ENCODE data around the gene CLDN5. TPM values are rescaled to one million over a fixed set of nuclear protein-coding genes. Genes with fewer than 3 reads are reported as not detected.

The CLDN5 gene
- total RNA-seq, 3 donors from 2014 or later = 65.0 to 301 (median 65.1) TPM

- H3K4me3 ChIP-seq = peak overlapping the region; percentile 38 to 65 (median 44)
- no peak for DNase-seq (ENCODE audit: low spot score in 2 of 2)
- H3K27me3 ChIP-seq = peaks cover 0 to 51% of the 10 kb centered on the region in 2 donors
- TF ChIP-seq, protein P1, sequence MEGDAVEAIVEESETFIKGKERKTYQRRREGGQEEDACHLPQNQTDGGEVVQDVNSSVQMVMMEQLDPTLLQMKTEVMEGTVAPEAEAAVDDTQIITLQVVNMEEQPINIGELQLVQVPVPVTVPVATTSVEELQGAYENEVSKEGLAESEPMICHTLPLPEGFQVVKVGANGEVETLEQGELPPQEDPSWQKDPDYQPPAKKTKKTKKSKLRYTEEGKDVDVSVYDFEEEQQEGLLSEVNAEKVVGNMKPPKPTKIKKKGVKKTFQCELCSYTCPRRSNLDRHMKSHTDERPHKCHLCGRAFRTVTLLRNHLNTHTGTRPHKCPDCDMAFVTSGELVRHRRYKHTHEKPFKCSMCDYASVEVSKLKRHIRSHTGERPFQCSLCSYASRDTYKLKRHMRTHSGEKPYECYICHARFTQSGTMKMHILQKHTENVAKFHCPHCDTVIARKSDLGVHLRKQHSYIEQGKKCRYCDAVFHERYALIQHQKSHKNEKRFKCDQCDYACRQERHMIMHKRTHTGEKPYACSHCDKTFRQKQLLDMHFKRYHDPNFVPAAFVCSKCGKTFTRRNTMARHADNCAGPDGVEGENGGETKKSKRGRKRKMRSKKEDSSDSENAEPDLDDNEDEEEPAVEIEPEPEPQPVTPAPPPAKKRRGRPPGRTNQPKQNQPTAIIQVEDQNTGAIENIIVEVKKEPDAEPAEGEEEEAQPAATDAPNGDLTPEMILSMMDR (IDR thresholded peaks at IDR 0.05) = no peak
- TF ChIP-seq POLR2A (IDR thresholded peaks at IDR 0.05) (no peak), POLR2AphosphoS5 (IDR thresholded peaks at IDR 0.05) (no peak)
- no peaks in the 10 kb centered on the region for H3K36me3 ChIP-seq
- H3K4me1 ChIP-seq = peaks cover 0 to 3% of the 10 kb centered on the region in 2 donors
- intact Hi-C loops (cut with DNase I; ENCODE audit: low total_unique reads) = loop anchor here (10.0 kb wide), 2 partner anchors 52 to 92 kb away; no protein-coding TSS in a partner anchor
- no peaks in the 10 kb centered on the region for H3K9me3 ChIP-seq
- peak overlapping the region; percentile 36 to 85 for H3K27ac ChIP-seq
These were observed 1.4 kb downstream of the CLDN5 start for GRCh38 chr22:19522881-19523239.

DNA sequence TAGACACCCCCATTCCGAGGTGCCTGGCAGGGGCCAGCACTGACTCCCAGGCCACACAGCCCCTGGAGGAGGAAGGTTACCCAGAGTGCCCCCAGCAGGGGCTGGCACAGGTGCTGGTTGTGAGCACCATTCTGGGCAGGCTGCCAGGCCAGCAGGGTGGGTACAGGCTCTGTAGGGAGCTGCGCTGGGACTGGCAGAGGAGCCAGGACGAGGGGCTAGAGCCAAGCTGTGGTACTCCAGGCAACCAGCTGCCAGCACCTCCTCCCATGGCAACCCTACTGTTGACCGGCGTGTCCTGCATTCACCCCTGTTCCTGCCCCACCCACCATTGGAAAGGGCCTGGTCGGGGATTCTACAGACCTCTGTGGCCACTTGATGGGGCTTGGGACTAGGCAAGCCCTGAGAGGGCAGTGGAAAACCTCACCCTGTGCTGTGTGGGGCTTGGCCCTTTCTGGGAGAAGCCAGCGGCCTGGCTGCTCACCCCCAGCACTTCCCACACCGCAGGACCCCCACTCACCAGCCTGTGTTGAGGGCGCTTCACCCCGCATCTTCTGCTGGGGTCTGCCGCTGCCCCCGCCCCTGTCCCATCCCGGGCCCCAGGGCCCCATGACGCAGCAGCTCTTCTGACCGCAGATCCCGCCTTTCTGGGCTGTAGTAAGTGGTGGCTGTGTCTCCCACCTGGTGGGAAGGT, 1.9 kb downstream of the CLDN5 start:
- H3K9me3 ChIP-seq = no peaks in the 10 kb centered on the region
- peaks cover 0 to 3% of the 10 kb centered on the region in 2 donors for H3K4me1 ChIP-seq
- TF ChIP-seq, protein P1 (IDR thresholded peaks at IDR 0.05) = no peak
- TF ChIP-seq POLR2AphosphoS5 (IDR thresholded peaks at IDR 0.05) (no peak), POLR2A (IDR thresholded peaks at IDR 0.05) (no peak)
- DNase-seq (ENCODE audit: low spot score in 2 of 2) = no peak
- peak overlapping the region; percentile 38 to 65 (median 44) for H3K4me3 ChIP-seq
- H3K27ac ChIP-seq = peak overlapping the region; percentile 36 to 85
- H3K27me3 ChIP-seq = peaks cover 0 to 51% of the 10 kb centered on the region in 2 donors
- no peaks in the 10 kb centered on the region for H3K36me3 ChIP-seq
- intact Hi-C loops (cut with DNase I; ENCODE audit: low total_unique reads) = loop anchor here (10.0 kb wide), 2 partner anchors 52 to 92 kb away; no protein-coding TSS in a partner anchor

GRCh38 chr22:19520566-19521305, 3.5 kb downstream of the CLDN5 start:
- intact Hi-C loops (cut with DNase I; ENCODE audit: low total_unique reads) = loop anchor here (10.0 kb wide), 2 partner anchors 54 to 94 kb away; no protein-coding TSS in a partner anchor
- Histone ChIP-seq H3K4me3 (peak overlapping the region; percentile 38 to 65 (median 44)), H3K36me3 (no peaks in the 10 kb centered on the region), H3K27ac (peak overlapping the region in 1 of 2 donors; percentile 85), H3K4me1 (peaks cover 0 to 3% of the 10 kb centered on the region in 2 donors), H3K27me3 (peaks cover 0 to 37% of the 10 kb centered on the region in 2 donors), H3K9me3 (no peaks in the 10 kb centered on the region)
- DNase-seq (ENCODE audit: low spot score in 2 of 2) = no peak
- TF ChIP-seq POLR2AphosphoS5 (IDR thresholded peaks at IDR 0.05) (no peak), POLR2A (IDR thresholded peaks at IDR 0.05) (no peak)
- TF ChIP-seq, protein P1 (IDR thresholded peaks at IDR 0.05) = no peak

- TF ChIP-seq, protein P1 (IDR thresholded peaks at IDR 0.05) = no peak
- no peak for TF ChIP-seq POLR2AphosphoS5 (IDR thresholded peaks at IDR 0.05)
- no peak for TF ChIP-seq POLR2A (IDR thresholded peaks at IDR 0.05)
- H3K27ac ChIP-seq = no peak overlapping the region
- no peak for DNase-seq (ENCODE audit: low spot score in 2 of 2)
These were observed 4.2 kb downstream of the CLDN5 start for GRCh38 chr22:19520007-19520406.

More at GRCh38 chr22:19520007-19520406, 4.2 kb downstream of the CLDN5 start:
- Histone ChIP-seq H3K36me3 (no peaks in the 10 kb centered on the region), H3K4me1 (peaks cover 0 to 3% of the 10 kb centered on the region in 2 donors), H3K4me3 (peak overlapping the region in 1 of 3 donors; percentile 5), H3K27me3 (peaks cover 0 to 30% of the 10 kb centered on the region in 2 donors), H3K9me3 (no peaks in the 10 kb centered on the region)
- intact Hi-C loops (cut with DNase I; ENCODE audit: low total_unique reads) = loop anchor here (10.0 kb wide), 2 partner anchors 55 to 95 kb away; no protein-coding TSS in a partner anchor
